Sigmoid colon (tissue), 4 donors: Measurements from ENCODE around the gene DCLRE1B.
A peak's percentile ranks its signal among the peaks of the same experiment; 100 is the strongest.

Experiments used
- EP300 ChIP-seq, 4 donors: sonication (generic); formaldehyde crosslinking; IDR thresholded peaks; one replicate each; pipeline ENCODE4 v1.6.1; 2017; ENCODE audit warnings: antibody characterized with exemption in 4 of 4
- POLR2A ChIP-seq, 2 donors: fragments of 450-650 bp; IDR thresholded peaks; one replicate each; pipeline ENCODE4 v1.6.1; 2016; ENCODE audit warnings: antibody characterized with exemption in 2 of 2, mild to moderate bottlenecking in 2 of 2, moderate library complexity in 2 of 2
- POLR2AphosphoS5 ChIP-seq, 4 donors: sonication (generic); formaldehyde crosslinking; IDR thresholded peaks; one replicate each; pipeline ENCODE4 v1.6.1; 2017; ENCODE audit warnings: antibody characterized with exemption in 4 of 4
- TF ChIP-seq, protein P1 (sequence below), 4 experiments: fragments of 450-650 bp in 3 of 4; fragments of 200-600 bp in 1 of 4; IDR thresholded peaks; one replicate each; pipeline ENCODE4 v1.5.1; 2016 to 2019; ENCODE audit warnings: antibody characterized with exemption in 4 of 4, mild to moderate bottlenecking in 3 of 4, moderate library complexity in 2 of 4

GRCh38 chr1:113904674-113905434 lies at the start of gene DCLRE1B, which contains the start of gene AP4B1:
- TF ChIP-seq, protein P1, sequence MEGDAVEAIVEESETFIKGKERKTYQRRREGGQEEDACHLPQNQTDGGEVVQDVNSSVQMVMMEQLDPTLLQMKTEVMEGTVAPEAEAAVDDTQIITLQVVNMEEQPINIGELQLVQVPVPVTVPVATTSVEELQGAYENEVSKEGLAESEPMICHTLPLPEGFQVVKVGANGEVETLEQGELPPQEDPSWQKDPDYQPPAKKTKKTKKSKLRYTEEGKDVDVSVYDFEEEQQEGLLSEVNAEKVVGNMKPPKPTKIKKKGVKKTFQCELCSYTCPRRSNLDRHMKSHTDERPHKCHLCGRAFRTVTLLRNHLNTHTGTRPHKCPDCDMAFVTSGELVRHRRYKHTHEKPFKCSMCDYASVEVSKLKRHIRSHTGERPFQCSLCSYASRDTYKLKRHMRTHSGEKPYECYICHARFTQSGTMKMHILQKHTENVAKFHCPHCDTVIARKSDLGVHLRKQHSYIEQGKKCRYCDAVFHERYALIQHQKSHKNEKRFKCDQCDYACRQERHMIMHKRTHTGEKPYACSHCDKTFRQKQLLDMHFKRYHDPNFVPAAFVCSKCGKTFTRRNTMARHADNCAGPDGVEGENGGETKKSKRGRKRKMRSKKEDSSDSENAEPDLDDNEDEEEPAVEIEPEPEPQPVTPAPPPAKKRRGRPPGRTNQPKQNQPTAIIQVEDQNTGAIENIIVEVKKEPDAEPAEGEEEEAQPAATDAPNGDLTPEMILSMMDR (IDR thresholded peaks at IDR 0.05) = peak; percentile 64 to 82 (median 77)
- TF ChIP-seq POLR2A (IDR thresholded peaks at IDR 0.05) (peak; percentile 55 to 74), EP300 (IDR thresholded peaks at IDR 0.05) (peak in 2 of 4 donors; percentile 30 to 51), POLR2AphosphoS5 (IDR thresholded peaks at IDR 0.05) (peak; percentile 81 to 92 (median 86))
